CD4-positive, alpha-beta T cell treated with Interleukin-12 subunit alpha and Interleukin-12 subunit beta, for 1 hour (primary cell): ENCODE data around the gene TBX1.
"Not testable (repeated sequence)": the region's sequence is repeated elsewhere in the genome, so short reads cannot be mapped to it uniquely, and the experiment has no call there.

Source experiments
- DNase-seq: peaks from one replicate; pipeline ENCODE4 v3.0.0-alpha.2; 2020

Gene TBX1

DNA sequence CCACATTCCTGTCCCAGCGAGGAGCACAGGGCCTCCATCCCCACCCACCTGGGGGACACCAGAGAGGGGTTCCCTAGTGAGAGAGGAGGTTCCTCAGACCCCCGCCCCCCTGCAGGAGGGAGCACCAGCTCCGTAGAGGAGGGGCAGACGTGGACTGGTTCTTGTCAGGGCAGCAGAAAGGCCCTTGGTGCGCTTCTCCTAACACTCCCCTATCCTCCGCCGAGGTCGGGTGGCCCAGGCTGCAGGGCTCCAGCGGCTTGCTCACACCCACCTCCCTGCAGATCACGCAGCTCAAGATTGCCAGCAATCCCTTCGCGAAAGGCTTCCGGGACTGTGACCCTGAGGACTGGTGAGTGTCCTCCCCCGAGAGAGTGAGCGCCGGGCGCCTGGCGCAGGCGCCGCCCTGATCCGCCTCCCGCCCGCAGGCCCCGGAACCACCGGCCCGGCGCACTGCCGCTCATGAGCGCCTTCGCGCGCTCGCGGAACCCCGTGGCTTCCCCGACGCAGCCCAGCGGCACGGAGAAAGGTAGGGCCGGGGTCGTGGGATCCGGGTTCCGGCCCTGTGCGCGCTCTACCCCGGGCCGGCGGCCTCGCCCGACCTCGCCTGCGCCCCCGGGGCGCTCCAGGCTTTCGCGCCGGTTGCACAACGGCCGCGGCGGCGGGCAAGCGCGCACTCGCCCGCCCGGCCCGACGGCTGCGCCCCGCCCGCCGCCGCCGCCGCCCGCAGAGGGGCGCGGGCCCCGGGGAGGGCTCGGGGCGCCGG lies 5.1 kb downstream of the TBX1 start:
- DNase-seq, result peak; percentile 21

DNA sequence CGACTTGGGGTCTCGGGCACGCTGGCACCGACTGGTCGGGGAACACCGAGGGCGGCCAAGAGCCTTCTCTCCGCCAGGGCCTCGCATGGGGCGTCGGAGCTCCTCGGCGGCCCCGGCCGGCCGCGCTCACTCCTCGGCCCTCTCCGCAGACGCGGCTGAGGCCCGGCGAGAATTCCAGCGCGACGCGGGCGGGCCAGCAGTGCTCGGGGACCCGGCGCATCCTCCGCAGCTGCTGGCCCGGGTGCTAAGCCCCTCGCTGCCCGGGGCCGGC lies 5.6 kb downstream of the TBX1 start:
- no peak for DNase-seq

GRCh38 chr22:19766511-19767426 lies 6.2 kb downstream of the TBX1 start:
- DNase-seq, result peak; percentile 47

GRCh38 chr22:19767427-19768341 lies 7.1 kb downstream of the TBX1 start:
- no peak for DNase-seq

GRCh38 chr22:19769393-19769715 lies 8.8 kb downstream of the TBX1 start:
- no peak for DNase-seq

DNA sequence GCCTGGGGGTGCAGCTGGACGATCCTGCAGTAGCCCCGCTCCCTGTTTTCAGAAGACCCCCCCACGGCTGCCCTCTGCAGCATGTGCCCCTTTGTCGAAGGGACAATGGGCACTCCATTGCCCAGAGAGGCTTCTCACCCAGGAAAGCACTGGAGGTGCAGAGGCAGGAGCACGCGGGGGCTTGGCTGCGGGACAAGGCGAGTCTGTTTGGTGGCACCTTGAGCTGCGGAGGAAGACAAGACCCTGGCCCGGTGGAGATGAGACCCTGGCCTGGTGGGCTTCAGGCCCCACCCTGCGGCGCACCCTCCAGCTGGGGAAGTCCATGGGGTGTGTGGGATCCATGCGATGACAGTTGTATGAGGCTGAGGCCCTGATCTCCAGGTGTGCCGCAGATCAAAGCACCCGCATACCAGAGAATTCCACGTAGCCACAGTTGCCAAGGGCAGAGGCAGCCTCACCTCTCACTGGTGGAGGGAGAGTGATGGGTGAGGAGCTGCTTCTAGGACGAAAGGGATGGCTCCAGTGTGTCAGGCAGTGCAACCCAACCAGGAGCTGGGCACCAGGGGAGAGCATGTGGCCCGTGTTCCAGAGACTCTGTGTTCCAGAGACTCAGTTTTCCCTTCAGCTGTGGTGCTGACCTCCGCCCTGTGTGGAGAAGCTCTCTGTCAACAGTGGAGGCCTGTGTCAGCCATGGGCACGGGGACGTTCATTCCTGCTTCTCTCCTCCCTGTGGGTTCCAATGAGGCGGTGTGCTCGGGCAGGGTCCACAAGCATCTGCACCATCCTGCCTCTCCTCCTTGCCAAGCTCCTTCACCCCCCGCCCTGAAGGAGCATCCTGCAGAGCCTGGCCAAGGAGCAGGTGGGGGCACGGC lies 10.0 kb downstream of the TBX1 start:
- no peak for DNase-seq

DNA sequence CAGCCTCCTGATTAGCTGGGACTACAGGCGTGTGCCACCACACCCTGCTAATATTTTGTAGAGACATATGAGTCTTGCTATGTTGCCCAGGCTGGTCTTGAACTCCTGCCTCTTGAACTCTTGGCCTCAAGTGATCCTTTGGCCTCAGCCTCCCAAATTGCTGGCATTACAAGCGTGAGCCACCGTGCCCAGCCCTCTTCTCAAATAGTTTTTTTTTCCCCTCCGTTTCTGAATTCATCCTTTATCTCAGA lies 11.8 kb downstream of the TBX1 start:
- no peak for DNase-seq

DNA sequence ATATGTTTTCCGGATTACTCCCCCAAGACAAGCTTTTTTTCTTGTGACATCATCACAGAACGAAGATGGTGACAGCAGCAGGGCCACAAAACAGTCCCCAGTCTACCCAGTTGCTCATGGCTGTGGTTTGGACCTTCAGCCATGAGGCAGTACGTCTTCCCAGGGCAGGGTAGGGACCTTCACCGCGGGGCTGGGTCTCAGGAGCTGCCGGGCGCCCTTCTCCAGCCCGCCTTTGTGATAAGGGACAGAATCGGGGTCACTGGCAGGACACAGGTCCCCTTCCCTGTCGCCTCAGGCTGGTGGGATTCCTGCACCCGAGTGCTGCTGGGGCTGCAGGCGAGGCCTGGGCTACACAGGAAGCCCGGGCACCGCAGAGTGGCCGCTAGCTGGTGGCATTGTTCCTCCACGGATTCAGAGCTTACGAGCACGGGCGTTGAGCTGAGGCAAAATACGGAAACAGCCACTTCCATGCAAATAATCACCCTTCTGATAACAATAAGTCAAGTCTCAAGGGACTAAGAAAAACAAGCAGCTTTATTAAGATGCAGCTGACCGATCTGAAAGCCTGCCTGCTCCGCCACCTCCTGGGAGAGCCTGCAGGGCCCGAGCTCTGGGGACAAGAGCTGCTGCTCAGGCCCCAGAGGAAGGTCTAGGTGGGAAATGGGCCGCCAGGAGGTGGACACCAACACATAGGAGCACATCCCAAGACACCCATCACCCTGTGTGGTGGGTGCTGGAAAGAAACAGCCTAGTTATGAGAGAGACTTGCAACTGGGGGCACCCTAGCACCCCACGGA lies 12.3 kb downstream of the TBX1 start:
- no peak for DNase-seq

GRCh38 chr22:19773470-19774040 lies 13.0 kb downstream of the TBX1 start:
- no peak for DNase-seq

DNA sequence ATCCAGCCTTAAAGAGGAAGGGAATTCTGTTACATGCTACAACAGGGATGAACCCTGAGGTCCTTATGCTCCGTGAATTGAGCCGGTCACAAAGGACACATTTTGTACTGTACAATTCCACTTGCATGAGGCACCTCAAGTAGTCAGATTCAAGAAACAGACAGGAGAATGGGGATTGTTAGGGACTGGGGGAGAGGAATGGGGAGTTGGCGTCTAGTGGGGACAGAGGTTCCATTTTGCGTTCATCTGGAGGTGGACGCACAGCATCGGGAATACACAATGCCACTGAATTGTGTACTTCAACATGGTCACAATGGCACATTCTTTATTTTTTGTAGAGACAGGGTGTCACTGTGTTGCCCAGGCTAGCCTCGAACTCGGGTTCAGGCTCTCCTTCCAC lies 14.1 kb downstream of the TBX1 start:
- DNase-seq, result no peak

GRCh38 chr22:19775496-19776325 lies 15.1 kb downstream of the TBX1 start:
- DNase-seq, result no peak

GRCh38 chr22:19776433-19777031 lies 16.0 kb downstream of the TBX1 start:
- no peak for DNase-seq

DNA sequence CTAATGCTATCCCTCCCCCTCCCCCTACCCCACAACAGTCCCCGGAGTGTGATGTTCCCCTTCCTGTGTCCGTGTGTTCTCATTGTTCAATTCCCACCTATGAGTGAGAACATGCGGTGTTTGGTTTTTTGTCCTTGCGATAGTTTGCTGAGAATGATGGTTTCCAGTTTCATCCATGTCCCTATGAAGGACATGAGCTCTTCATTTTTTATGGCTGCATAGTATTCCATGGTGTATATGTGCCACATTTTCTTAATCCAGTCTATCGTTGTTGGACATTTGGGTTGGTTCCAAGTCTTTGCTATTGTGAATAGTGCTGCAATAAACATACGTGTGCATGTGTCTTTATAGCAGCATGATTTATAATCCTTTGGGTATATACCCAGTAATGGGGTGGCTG lies 16.6 kb downstream of the TBX1 start:
- DNase-seq, result not testable (repeated sequence)

GRCh38 chr22:19779011-19779421 lies 18.4 kb downstream of the TBX1 start:
- DNase-seq, result no peak

GRCh38 chr22:19779685-19780268 lies 19.2 kb downstream of the TBX1 start:
- DNase-seq, result no peak

DNA sequence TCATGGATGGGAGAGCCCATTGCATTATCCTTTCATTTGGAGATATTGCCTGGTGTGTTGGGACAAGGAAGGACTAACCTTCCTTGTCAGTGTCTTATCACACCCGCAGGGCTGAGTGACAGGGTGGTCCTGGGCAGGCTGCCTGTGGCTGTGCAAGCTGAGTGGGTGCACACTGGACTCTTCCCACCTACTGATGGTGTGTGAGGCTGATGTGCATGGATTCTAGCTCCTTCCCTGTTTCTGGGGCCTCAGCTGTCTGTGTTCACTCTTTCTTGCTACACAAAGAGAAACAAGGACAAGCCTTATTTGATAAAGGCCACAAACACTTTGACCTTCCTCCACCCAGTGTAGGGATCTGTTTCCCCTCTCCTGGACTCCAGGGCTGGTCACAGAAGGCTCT lies 22.0 kb downstream of the TBX1 start:
- no peak for DNase-seq

- DNase-seq, result no peak
Observed at GRCh38 chr22:19783586-19784383, 23.2 kb downstream of the TBX1 start.

GRCh38 chr22:19784384-19785175 lies 24.0 kb downstream of the TBX1 start:
- no peak for DNase-seq
